ENCODE results near the gene ERBB2. TPM values are rescaled to one million over a fixed set of nuclear protein-coding genes. Genes with fewer than 3 reads are reported as not detected.

ERBB2 gene
- total RNA-seq: 10 to 100 TPM; 53.9 to 89.1 (median 68.1) TPM
- 10 to 100 TPM; 40.3 to 41.2 TPM for polyA plus RNA-seq
- long read RNA-seq, donor 1, full-length matches to known transcripts: 12 of 77 reads
- long read RNA-seq, donor 1, partial matches to known transcripts: 61 of 77 reads
- long read RNA-seq, donor 1, other reads (novel, unspliced or antisense): 4 of 77 reads
- long read RNA-seq, donor 2, full-length matches to known transcripts: 19 of 86 reads
- long read RNA-seq, donor 2, partial matches to known transcripts: 62 of 86 reads
- long read RNA-seq, donor 2, other reads (novel, unspliced or antisense): 5 of 86 reads
- long read RNA-seq, donor 3, full-length matches to known transcripts: 18 of 104 reads
- long read RNA-seq, donor 3, partial matches to known transcripts: 80 of 104 reads
- long read RNA-seq, donor 3, other reads (novel, unspliced or antisense): 6 of 104 reads

GRCh38 chr17:39699818-39700147 is at the start of gene ERBB2:
Gene ERBB2, plus strand, starts transcription at chr17:39700064. Its CDS starts 175 bp downstream, at chr17:39700239.
- H3K4me1 ChIP-seq: peaks cover 4 to 47% (median 31%) of the 10 kb centered on the region in 9 donors
- no peak for TF ChIP-seq CTCF (IDR thresholded peaks at IDR 0.05)

GRCh38 chr17:39650121-39650579 is 49.7 kb upstream of the ERBB2 start:
- H3K27ac ChIP-seq: no peak overlapping the region
- H3K36me3 ChIP-seq: peaks cover 0 to 27% (median 0%) of the 10 kb centered on the region in 9 donors
- 92 to 93% methylated on average over 11 of the region's 11 CpGs for WGBS, 2 donors
- TF ChIP-seq CTCF (IDR thresholded peaks at IDR 0.05): no peak
- DNase-seq (no peak), ATAC-seq (no peak)
- H3K27me3 ChIP-seq: no peaks in the 10 kb centered on the region
- intact Hi-C loops (cut with DNase I): no loop called here
- peaks cover 0 to 45% (median 16%) of the 10 kb centered on the region in 9 donors for H3K4me1 ChIP-seq
- H3K4me3 ChIP-seq: no peak overlapping the region
- H3K9me3 ChIP-seq: no peaks in the 10 kb centered on the region

More at GRCh38 chr17:39699818-39700147, at the start of gene ERBB2:
- peaks cover 0 to 33% (median 0%) of the 10 kb centered on the region in 7 donors for H3K27me3 ChIP-seq
- H3K27ac ChIP-seq: peak within 1 kb of the TSS; percentile 78 to 96 (median 89)
- intact Hi-C loops (cut with DNase I): no loop called here
- no peaks in the 10 kb centered on the region for H3K36me3 ChIP-seq
- H3K4me3 ChIP-seq: peak within 1 kb of the TSS; percentile 70 to 99 (median 82)
- WGBS, 2 donors: 0 to 2% methylated on average over 20 of the region's 20 CpGs
- no peaks in the 10 kb centered on the region for H3K9me3 ChIP-seq
- ATAC-seq (peak; percentile 74 to 92 (median 88)), DNase-seq (peak; percentile 61 to 77)

DNA sequence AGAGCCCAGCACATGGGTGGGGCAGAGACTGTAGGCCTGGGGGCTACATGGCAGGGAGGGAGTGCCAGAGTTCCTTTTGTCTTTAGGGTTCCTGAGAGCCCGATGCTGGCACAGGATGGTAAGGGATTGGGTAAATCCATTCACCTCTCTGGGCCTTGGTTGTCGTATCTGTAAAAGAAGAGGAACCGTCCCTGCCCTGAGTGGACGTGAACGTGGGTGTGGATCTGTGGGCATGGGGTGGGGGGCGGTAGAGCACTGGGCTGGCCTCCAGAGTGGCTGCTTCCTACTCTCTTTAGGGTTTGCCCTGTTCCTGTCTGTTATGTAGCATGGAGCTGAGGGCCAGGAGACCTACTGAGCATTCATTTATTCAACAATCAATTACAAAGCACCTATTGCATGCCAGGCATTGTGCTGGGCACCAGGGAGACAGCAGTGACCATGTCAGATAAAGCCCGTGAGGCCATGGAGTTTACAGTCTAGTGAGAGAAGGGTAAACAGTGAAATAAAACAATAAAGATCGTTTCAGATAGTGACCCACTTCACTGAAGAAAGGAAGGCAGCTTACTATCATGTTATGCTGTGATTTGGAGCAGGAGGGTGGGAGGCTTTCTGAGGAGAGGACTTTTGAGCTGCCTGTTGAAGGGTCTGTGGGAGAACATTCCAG is 47.8 kb upstream of the ERBB2 start:
- TF ChIP-seq CTCF (IDR thresholded peaks at IDR 0.05): no peak
- ATAC-seq (no peak), DNase-seq (no peak)
- 65 to 73% methylated on average over 8 of the region's 8 CpGs for WGBS, 2 donors
- Histone ChIP-seq H3K36me3 (peaks cover 0 to 35% (median 0%) of the 10 kb centered on the region in 9 donors), H3K27me3 (no peaks in the 10 kb centered on the region), H3K4me1 (peaks cover 0 to 37% (median 16%) of the 10 kb centered on the region in 9 donors), H3K9me3 (no peaks in the 10 kb centered on the region), H3K27ac (peak overlapping the region in 3 of 10 donors; percentile 23 to 44 (median 28)), H3K4me3 (no peak overlapping the region)
- intact Hi-C loops (cut with DNase I): no loop called here

- peaks cover 6 to 37% (median 16%) of the 10 kb centered on the region in 9 donors for H3K4me1 ChIP-seq
- H3K4me3 ChIP-seq: no peak overlapping the region
- no peaks in the 10 kb centered on the region for H3K9me3 ChIP-seq
- no peak for DNase-seq
- peak overlapping the region in 5 of 10 donors; percentile 20 to 44 (median 28) for H3K27ac ChIP-seq
- ATAC-seq: peak in 6 of 8 donors; percentile 5 to 26 (median 18)
- peaks cover 0 to 40% (median 0%) of the 10 kb centered on the region in 9 donors for H3K36me3 ChIP-seq
- 61 to 65% methylated on average over 7 of the region's 7 CpGs for WGBS, 2 donors
- intact Hi-C loops (cut with DNase I): no loop called here
- no peak for TF ChIP-seq CTCF (IDR thresholded peaks at IDR 0.05)
- no peaks in the 10 kb centered on the region for H3K27me3 ChIP-seq
These were observed 47.1 kb upstream of the ERBB2 start for GRCh38 chr17:39652587-39653315.
